Tibial nerve (tissue), 4 donors: Measurements from ENCODE around the gene GPR132. TPM values are rescaled to one million over a fixed set of nuclear protein-coding genes. Genes with fewer than 3 reads are reported as not detected.

Source experiments
- DNase-seq, 2 donors: peaks; one replicate each; pipeline ENCODE4 v3.0.0-alpha.2; 2019; ENCODE audit warnings: low spot score in 2 of 2
- H3K27ac ChIP-seq, 4 donors: fragments of 200-600 bp; sonication (generic) in 3 of 4; one replicate each; pipeline ENCODE4 v1.5.1; 2017 to 2019; ENCODE audit warnings: mild to moderate bottlenecking in 1 of 4
- H3K27me3 ChIP-seq, 2 donors: fragments of 200-600 bp; sonication (generic) in 1 of 2; one replicate each; pipeline versions ENCODE4 v1.5.1 to v1.6.0; 2017 to 2019
- H3K36me3 ChIP-seq, 3 donors: fragments of 200-600 bp; sonication (generic); one replicate each; pipeline ENCODE4 v1.5.1; 2018 to 2019
- H3K4me1 ChIP-seq, 4 donors: fragments of 200-600 bp; sonication (generic) in 3 of 4; one replicate each; pipeline ENCODE4 v1.5.1; 2017 to 2019
- H3K4me3 ChIP-seq, 4 donors: fragments of 200-600 bp; sonication (generic) in 3 of 4; one replicate each; pipeline ENCODE4 v1.5.1; 2017 to 2019; ENCODE audit warnings: mild to moderate bottlenecking in 1 of 4, moderate library complexity in 1 of 4
- H3K9me3 ChIP-seq, 4 donors: fragments of 200-600 bp; sonication (generic) in 3 of 4; one replicate each; pipeline ENCODE4 v1.5.1; 2017 to 2019
- CTCF ChIP-seq, 5 experiments: fragments of 200-600 bp in 3 of 5; fragments of 450-650 bp in 2 of 5; sonication (generic) in 3 of 5; IDR thresholded peaks; one replicate each; pipeline ENCODE4 v1.5.1; 2016 to 2019; ENCODE audit warnings: antibody characterized with exemption in 5 of 5, mild to moderate bottlenecking in 3 of 5, moderate library complexity in 2 of 5
- EP300 ChIP-seq, 2 donors: sonication (generic); formaldehyde crosslinking; IDR thresholded peaks; one replicate each; pipeline ENCODE4 v1.6.1; 2017; ENCODE audit warnings: antibody characterized with exemption in 2 of 2, mild to moderate bottlenecking in 1 of 2
- POLR2A ChIP-seq, 2 donors: fragments of 450-650 bp; IDR thresholded peaks; one replicate each; pipeline ENCODE4 v1.6.1; 2017; ENCODE audit warnings: antibody characterized with exemption in 2 of 2, mild to moderate bottlenecking in 2 of 2, moderate library complexity in 2 of 2
- WGBS, 2 donors: methylation state at CpG; one replicate each; pipeline ENCODE4 v1.1.5; 2018; 5-methylcytosine and 5-hydroxymethylcytosine counted together
- total RNA-seq, 4 donors: library from RNA; depleted of rRNA; stranded (reverse); fragments of >200 nt; gene quantifications; one replicate each; pipeline ENCODE4 v1.1.0, GENCODE V29; 2016

GPR132 gene
- total RNA-seq, 4 donors from 2014 or later = 1.5 to 7.7 (median 5.4) TPM

- no peaks in the 10 kb centered on the region for H3K9me3 ChIP-seq
- DNase-seq = no peak
- peaks cover 0 to 22% of the 10 kb centered on the region in 2 donors for H3K27me3 ChIP-seq
- no peak overlapping the region for H3K4me3 ChIP-seq
- H3K4me1 ChIP-seq = peaks cover 0 to 7% (median 0%) of the 10 kb centered on the region in 4 donors
- no peak overlapping the region for H3K27ac ChIP-seq
- H3K36me3 ChIP-seq = peaks cover 0 to 3% (median 0%) of the 10 kb centered on the region in 3 donors
- TF ChIP-seq EP300 (IDR thresholded peaks at IDR 0.05) (no peak), POLR2A (IDR thresholded peaks at IDR 0.05) (no peak), CTCF (IDR thresholded peaks at IDR 0.05) (no peak)
- WGBS, 2 donors = 91 to 94% methylated on average over 59 of the region's 59 CpGs
Measured at GRCh38 chr14:105051182-105052109, 13.8 kb downstream of the GPR132 start.

GRCh38 chr14:105050551-105050897, 14.7 kb downstream of the GPR132 start:
- Histone ChIP-seq H3K27me3 (peaks cover 0 to 17% of the 10 kb centered on the region in 2 donors), H3K9me3 (no peaks in the 10 kb centered on the region), H3K36me3 (peaks cover 0 to 3% (median 0%) of the 10 kb centered on the region in 3 donors), H3K27ac (no peak overlapping the region), H3K4me1 (peaks cover 0 to 14% (median 0%) of the 10 kb centered on the region in 4 donors), H3K4me3 (no peak overlapping the region)
- WGBS, 2 donors = 45 to 78% methylated on average over 5 to 8 of the region's 10 CpGs
- TF ChIP-seq CTCF (IDR thresholded peaks at IDR 0.05) (no peak), POLR2A (IDR thresholded peaks at IDR 0.05) (no peak), EP300 (IDR thresholded peaks at IDR 0.05) (no peak)
- DNase-seq = no peak

GRCh38 chr14:105049753-105050550, 15.3 kb downstream of the GPR132 start:
- no peak overlapping the region for H3K27ac ChIP-seq
- H3K4me3 ChIP-seq = no peak overlapping the region
- WGBS, 2 donors = 85 to 87% methylated on average over 15 to 25 of the region's 25 CpGs
- H3K4me1 ChIP-seq = peaks cover 0 to 16% (median 0%) of the 10 kb centered on the region in 4 donors
- DNase-seq = no peak
- peaks cover 0 to 17% of the 10 kb centered on the region in 2 donors for H3K27me3 ChIP-seq
- TF ChIP-seq EP300 (IDR thresholded peaks at IDR 0.05) = no peak
- no peak for TF ChIP-seq POLR2A (IDR thresholded peaks at IDR 0.05)
- TF ChIP-seq CTCF (IDR thresholded peaks at IDR 0.05) = no peak
- peaks cover 0 to 3% (median 0%) of the 10 kb centered on the region in 3 donors for H3K36me3 ChIP-seq
- H3K9me3 ChIP-seq = no peaks in the 10 kb centered on the region

GRCh38 chr14:105047283-105048016, 17.8 kb downstream of the GPR132 start:
- Histone ChIP-seq H3K4me1 (peaks cover 0 to 16% (median 0%) of the 10 kb centered on the region in 4 donors), H3K27ac (no peak overlapping the region), H3K4me3 (no peak overlapping the region), H3K27me3 (peaks cover 0 to 21% of the 10 kb centered on the region in 2 donors), H3K36me3 (peaks cover 0 to 3% (median 0%) of the 10 kb centered on the region in 3 donors), H3K9me3 (no peaks in the 10 kb centered on the region)
- TF ChIP-seq EP300 (IDR thresholded peaks at IDR 0.05) (no peak), CTCF (IDR thresholded peaks at IDR 0.05) (no peak), POLR2A (IDR thresholded peaks at IDR 0.05) (no peak)
- WGBS, 2 donors = 75 to 78% methylated on average over 13 to 22 of the region's 24 CpGs
- DNase-seq = no peak
